ENCODE results near the gene AMIGO2. TPM values are rescaled to one million over a fixed set of nuclear protein-coding genes. Genes with fewer than 3 reads are reported as not detected.
"Not testable (repeated sequence)": the region's sequence is repeated elsewhere in the genome, so short reads cannot be mapped to it uniquely, and the experiment has no call there.

Gene AMIGO2
- total and polyA plus RNA-seq, 9 of the 15 experiments (the other 6 are each of a cell fraction or from before 2014, with no cell fraction given): 2.0 to 8.3 (median 3.8) TPM

- TF ChIP-seq TBL1XR1 (IDR thresholded peaks at IDR 0.05; ENCODE audit: low read length in 2 of 2) (0 out of 4 replicates have a peak, but pooled peaks of 1 of the 2 experiments have one; percentile 38), FOXM1 (IDR thresholded peaks at IDR 0.05; ENCODE audit: low read depth) (peak; percentile 77), ZNF592 (IDR thresholded peaks at IDR 0.05) (peak; percentile 12; the same call in 1 of the 2 replicates), RCOR1 (IDR thresholded peaks at IDR 0.05; ENCODE audit: borderline replicate concordance in 1 of 2, low read depth in 2 of 2, low read length in 2 of 2) (0 out of 4 replicates have a peak, but pooled peaks of 1 of the 2 experiments have one; percentile 13), DPF2 (IDR thresholded peaks at IDR 0.05) (peak; percentile 70; the same call in 1 of the 2 replicates), CHAMP1 (IDR thresholded peaks at IDR 0.05) (peak; percentile 73; the same call in 1 of the 2 replicates), L3MBTL2 (IDR thresholded peaks at IDR 0.05) (peak; percentile 31; the same call in 1 of the 2 replicates), FOXK2 (conservative IDR thresholded peaks at IDR 0.05 in 1 of 2, IDR thresholded peaks at IDR 0.05 in 1 of 2; ENCODE audit: low read depth in 2 of 2) (0 out of 4 replicates have a peak, but pooled peaks of 1 of the 2 experiments have one; percentile 29), PBX2 (tag; conservative IDR thresholded peaks at IDR 0.05; ENCODE audit: low read depth) (0 out of 2 replicates have a peak, but pooled peaks have one; percentile 28), LEF1 (IDR thresholded peaks at IDR 0.05) (peak; percentile 36; the same call in 1 of the 2 replicates), GATA2 (CRISPR knock-in tag; IDR thresholded peaks at IDR 0.05) (peak; percentile 80), GATAD2B (IDR thresholded peaks at IDR 0.05; ENCODE audit: borderline replicate concordance) (0 out of 2 replicates have a peak, but pooled peaks have one; percentile 28), TAL1 (IDR thresholded peaks at IDR 0.05) (peak; percentile 85), EP300 (IDR thresholded peaks at IDR 0.05; ENCODE audit: low read length) (peak; percentile 75), NR2C1 (tag; IDR thresholded peaks at IDR 0.05) (peak; percentile 50), SMAD4 (CRISPR knock-in tag; conservative IDR thresholded peaks at IDR 0.05) (peak; percentile 97), CBFA2T3 (IDR thresholded peaks at IDR 0.05) (peak; percentile 86), EP400 (IDR thresholded peaks at IDR 0.05) (0 out of 2 replicates have a peak, but pooled peaks have one; percentile 11), NFIC (IDR thresholded peaks at IDR 0.05) (peak; percentile 44)
- TF ChIP-seq FOXM1 (CRISPR knock-in tag; IDR thresholded peaks at IDR 0.05; ENCODE audit: low read depth); PBX2 (CRISPR knock-in tag; IDR thresholded peaks at IDR 0.05; ENCODE audit: low read depth); NR2C1 (IDR thresholded peaks at IDR 0.05): not testable (repeated sequence)
These were observed 23.9 kb downstream of the AMIGO2 start (continued) for GRCh38 chr12:47055856-47056255.
